GM12865 (cell line): ENCODE results near the gene ZNF354C.

Experiments used
- DNase-seq: peaks from one replicate; pipeline ENCODE4 v3.0.0; 2010; ENCODE audit warnings: low read depth
- H3K4me3 ChIP-seq: 2 replicates; pipeline ENCODE4 v1.5.1; 2011; ENCODE audit warnings: mild to moderate bottlenecking, low read depth, low read length, control low read depth
- CTCF ChIP-seq: IDR thresholded peaks from 2 replicates; pipeline ENCODE4 v1.5.1; 2011; ENCODE audit warnings: low read length, control low read depth, low read depth, inconsistent platforms; ENCODE audit not compliant: insufficient read depth; ENCODE audit errors: missing control alignments

Gene ZNF354C

GRCh38 chr5:179124273-179124852 is 64.2 kb downstream of the ZNF354C start:
- DNase-seq: no peak
- H3K4me3 ChIP-seq: no peak overlapping the region
- no peak for TF ChIP-seq CTCF

GRCh38 chr5:179124853-179125788 is 64.9 kb downstream of the ZNF354C start:
- H3K4me3 ChIP-seq: no peak overlapping the region
- DNase-seq: no peak
- TF ChIP-seq CTCF: no peak

DNA sequence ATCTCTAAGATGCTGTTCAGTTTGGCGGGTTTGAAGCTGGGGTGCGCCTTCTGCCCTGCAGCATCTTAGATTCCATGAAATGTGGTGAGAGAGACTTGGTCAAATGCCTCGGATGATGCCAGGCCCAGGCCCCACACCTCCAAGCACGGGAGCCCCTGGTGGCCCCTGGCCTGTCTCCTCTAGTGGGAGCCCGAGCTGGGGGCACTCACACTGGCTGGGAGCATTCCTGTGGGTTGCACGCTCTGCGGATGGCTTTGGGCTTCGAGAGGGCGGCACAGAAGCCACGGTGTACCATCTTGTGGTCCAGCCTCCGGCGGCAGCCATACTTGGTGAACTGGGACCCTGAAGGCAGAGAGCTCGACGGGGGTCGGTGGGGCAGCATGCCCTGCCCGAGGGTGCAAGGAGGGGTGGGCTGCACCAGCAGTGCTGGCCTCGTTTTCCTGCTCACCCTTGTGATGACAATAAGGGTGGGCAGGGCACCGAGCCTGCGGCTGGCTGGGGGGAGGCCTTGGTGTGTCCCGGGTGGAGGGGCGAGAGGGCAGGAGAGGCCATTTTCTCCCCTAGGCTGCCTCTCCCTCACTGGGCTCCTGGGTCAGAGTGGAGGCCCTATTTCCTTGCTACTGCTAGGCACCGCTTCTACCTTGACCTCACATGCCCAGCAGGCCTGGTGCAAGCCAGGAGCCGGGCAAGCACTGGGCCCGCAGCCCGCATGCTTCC is 65.8 kb downstream of the ZNF354C start:
- no peak for DNase-seq
- no peak overlapping the region for H3K4me3 ChIP-seq
- TF ChIP-seq CTCF: no peak

DNA sequence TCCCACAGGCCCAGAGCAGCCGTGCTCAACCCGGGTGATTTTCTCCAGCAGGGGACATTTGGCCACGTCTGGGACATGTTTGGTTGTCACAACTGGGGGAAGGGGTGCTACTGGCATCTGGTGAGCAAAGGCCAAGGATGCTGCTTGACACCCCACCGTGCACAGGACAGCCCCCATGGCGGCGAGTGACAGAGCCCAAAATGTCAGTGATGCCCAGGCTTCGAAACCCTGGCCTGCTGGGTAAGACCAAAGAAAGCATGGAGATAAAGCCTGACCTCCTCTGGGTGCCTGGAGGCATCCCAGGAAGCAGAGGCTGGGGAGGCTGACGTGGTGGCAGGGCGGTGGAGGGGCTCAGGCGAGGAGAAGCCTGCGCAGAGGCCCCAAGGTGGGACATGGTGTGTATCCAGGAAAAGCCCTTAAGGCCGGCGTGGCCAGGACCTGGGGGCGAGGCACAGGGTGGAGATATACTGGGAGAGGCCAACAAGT is 66.4 kb downstream of the ZNF354C start:
- H3K4me3 ChIP-seq: no peak overlapping the region
- TF ChIP-seq CTCF: no peak
- no peak for DNase-seq

- H3K4me3 ChIP-seq: no peak overlapping the region
- no peak for TF ChIP-seq CTCF
- no peak for DNase-seq
These were observed 67.2 kb downstream of the ZNF354C start for GRCh38 chr5:179127136-179128040.

DNA sequence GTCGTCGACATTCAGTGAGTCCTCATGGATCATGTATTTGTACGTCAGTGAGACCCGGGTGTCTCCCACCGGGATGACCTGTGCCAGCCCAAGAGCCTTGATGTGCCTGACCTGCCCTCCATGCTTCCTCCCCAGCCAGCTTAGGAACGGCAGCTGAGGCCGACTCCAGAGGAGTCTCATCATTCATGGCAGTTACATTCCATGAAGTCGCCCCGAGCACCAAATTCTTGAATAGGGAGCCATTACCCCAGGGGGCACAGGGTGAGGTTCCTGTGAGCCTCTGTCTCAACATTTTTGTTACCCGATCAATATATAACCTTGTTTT is 67.8 kb downstream of the ZNF354C start:
- DNase-seq: no peak
- no peak overlapping the region for H3K4me3 ChIP-seq
- TF ChIP-seq CTCF: no peak
